Stimulated activated CD8-positive, alpha-beta memory T cell treated with anti-CD3 and anti-CD28 coated beads, Interleukin-15, amount 100 ng/mL, for 48 hours (primary cell): ENCODE data around the gene CENPB.
A peak's percentile ranks its signal among the peaks of the same experiment; 100 is the strongest.

Source experiments
- DNase-seq, 2 donors: peaks; one replicate each; pipeline ENCODE4 v3.0.0-alpha.2; 2020; ENCODE audit warnings: low read depth in 2 of 2

Gene CENPB

DNA sequence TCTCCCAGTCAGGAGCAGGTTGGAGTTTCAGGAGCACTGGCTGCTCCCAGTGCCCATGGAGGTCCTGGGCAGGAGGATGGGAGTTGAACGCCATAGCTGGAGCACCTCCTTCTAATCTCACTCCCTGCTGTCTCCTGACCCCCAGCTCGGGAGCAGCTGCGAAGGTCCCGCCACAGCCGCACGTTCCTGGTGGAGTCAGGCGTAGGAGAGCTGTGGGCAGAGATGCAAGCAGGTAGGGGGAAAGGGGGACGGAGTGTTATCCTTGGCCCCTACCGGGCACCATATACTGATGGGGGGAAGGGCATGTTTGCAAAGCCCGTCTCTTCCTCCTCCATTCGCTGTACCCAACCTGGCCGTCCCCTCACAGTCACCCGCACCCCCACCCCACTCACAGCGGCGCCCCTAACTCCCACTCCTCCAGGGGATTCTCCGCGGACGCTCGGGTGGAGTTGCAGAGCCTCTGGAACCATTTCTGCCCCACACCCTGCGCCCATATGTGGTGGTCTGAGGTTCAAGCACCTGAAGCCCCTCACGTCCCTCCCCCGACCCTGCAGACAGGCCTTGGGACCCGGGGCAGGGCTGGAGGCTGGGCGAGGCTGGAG lies 37.4 kb downstream of the CENPB start:
- no peak for DNase-seq

DNA sequence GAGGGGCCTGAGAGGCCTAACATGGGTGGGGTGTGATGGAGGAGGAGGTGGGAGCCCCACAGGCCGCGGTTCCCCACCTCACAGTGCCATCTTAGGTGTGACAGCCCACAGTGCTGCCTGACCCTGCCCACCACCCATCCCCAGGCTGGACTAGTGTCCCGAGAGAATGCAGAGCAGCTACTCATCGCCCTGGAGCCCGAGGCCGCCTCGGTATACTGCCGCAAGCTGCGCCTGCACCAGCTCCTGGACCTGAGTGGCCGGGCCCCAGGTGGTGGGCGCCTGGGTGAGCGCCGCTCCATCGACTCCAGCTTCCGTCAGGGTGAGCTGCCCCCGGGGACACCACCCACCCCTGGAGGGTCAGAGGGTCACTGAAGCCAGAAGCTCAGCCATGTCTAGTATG lies 38.5 kb downstream of the CENPB start:
- no peak for DNase-seq

DNA sequence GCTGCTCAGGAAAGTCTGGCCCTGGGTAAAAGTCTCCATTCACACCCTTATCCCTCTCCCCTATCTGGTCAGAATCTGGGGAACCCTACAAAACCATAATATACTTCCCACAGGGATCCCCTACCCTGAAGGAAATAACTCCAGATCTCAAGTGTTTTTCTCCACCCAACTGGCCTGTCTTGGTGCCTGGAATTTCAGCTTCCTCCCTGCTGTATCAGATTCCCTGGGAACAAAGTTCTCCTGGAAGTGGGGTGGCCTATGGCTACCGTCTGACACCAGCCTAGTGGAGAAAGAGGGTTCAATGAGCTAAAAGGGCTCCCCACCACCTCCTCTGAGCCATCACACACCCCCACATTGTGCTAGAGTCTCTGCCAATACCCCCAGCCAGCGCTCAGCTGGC lies 39.1 kb downstream of the CENPB start:
- DNase-seq: no peak

DNA sequence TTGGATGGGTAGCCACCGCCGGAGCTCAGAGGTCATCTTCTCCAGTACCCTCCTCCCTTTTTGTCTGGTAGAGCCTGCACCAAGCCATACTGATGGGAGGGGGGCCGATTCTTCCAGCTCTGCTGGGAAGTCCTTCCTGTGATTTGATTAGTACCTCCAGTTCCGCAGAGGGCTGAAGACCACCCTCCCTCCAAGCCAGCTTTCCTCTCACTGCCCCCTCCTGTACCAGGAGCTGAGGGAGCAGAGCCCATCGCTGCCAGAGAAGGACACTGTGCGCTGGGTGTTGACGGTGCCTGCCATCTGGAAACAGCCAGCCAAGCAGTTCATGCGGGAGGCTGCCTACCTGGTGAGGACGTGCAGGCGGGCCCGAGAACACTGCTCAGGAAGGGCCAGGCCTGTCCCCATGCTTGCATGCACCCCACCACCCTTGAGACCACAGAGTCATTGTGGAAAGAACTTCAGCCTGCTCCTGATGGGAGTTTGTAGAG lies 40.8 kb downstream of the CENPB start:
- DNase-seq: no peak

DNA sequence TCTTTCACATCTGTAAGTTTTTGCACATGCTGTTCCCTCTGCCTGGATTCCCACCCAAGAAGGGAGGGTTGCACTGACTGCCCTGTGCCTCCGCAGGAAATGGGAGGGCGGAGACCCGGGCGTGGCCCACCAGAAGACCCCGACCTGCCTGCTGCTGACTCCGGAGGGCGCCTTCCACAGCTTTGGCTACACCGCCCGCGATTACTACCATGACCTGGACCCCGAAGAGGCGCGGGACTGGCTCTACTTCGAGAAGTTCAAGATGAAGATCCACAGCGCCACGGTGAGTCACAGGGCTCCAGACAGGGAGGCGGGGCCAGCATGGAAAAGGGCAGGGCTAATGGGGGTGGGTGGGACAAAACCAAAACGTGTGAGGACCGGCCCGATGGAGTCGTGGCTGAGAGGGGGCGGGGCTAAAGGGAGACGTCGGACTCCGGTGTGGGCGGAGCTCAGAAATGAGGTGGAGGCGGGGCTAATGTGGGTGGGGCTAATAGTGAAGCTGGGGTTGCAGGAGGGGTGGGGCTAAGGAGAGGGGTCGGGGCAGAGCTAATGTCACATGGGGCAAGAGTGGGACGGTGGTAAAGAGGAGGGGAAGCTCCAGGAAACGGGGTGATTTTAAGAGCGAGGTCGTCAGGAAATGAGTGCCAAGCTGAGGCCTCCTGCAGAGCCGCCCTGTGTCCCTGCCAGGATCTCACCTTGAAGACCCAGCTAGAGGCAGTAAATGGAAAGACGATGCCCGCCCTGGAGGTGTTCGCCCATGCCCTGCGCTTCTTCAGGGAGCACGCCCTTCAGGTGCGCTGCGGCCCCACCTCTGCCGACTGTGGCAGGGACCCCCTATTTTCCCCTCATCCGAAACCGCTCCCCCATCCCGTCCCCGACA lies 41.5 kb downstream of the CENPB start:
- DNase-seq: peak; percentile 45 to 55

DNA sequence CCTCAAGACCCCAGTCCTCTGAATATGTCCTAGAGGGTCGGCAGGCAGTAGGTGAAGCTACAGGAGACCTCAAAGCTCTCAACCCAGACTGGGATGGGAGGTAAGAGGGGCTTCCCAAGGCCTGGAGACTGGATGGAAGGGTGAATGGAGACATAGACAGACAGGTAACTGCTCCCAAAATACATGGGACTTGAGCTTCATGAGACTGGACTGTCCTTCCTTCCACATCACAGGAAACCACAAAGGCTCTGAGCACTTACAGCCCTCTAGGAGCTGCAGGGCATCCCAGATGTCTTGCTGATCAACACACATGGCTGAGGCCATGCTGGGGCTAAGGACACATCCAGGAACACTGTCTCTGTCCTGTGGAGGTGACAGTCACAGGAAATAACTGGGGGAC lies 42.5 kb downstream of the CENPB start:
- DNase-seq: no peak

DNA sequence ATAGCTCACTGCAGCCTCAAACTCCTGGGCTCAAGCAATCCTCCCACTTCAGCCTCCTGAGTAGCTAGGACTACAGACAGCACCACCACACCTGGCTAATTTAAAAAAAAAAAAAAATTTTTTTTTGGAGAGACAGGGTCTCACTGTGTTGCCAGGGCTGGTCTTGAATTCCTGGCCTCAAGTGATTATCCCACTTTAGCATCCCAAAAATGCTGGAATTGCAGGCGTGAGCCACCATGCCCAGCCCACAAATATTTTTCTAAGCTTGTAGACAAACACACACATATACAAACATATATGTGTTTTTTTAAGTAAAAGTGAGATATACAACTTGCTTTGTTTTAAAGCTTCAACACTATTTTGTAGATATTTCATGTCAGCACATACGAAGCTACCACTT lies 43.3 kb downstream of the CENPB start:
- DNase-seq: no peak

DNA sequence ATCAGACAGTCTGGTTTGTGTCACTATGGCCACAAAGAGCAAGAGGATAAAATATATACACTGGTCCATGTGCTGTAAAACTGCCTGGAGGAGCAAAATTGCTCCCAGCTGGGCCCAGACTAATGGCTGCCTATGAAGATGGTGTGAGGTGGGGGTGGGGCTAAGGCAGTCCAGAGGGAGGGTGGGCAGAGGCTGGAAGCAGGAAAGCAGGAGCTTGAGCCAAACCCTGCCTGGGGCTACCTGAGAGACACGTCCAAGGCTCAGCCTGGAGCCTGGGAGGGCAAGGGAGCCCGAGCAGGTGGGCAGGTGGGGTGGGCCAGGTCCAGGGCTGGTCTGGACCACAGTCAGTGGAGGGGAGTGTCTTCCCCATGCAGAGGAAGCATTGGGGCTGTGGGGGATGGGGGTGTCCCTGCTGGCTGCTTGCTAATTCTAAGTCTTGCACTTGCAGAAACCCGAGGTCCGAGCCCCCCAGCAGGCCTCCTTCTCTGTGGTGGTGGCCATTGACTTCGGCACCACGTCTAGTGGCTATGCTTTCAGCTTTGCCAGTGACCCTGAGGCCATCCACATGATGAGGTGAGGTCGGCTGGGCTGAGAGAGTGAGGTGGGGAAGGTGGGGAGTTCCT lies 44.6 kb downstream of the CENPB start:
- DNase-seq: no peak

DNA sequence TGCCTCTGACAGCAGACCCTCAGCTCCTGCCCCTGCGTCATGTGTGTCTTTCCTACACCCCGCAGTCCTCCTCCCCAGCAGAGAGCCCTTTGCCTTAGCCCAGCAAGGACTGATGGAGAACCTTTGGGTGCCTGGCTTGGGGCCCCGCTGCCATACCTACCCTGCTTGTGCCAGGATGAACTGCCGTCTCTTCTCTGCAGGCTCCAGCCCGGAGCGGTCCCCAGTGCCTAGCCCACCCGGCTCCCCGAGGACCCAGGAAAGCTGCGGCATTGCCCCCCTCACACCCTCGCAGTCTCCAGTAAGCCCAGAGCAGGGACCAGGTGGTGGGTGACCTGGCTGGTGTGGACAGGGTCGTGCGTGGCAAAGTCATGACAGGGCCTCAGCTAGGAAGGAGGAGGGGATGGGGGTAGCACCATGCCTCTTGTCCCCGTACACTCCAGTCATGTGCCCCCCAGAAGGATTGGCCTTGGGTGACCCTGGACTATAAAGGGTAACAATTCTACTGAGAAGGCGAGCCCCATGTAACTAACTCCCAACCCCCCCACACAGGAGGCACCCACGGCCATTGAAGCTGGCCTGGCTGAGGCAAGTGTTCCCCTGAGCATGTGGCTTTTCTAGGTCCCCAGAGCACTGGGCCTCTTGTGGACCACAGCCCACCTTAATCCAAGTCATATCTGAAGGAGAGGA lies 45.8 kb downstream of the CENPB start:
- no peak for DNase-seq

DNA sequence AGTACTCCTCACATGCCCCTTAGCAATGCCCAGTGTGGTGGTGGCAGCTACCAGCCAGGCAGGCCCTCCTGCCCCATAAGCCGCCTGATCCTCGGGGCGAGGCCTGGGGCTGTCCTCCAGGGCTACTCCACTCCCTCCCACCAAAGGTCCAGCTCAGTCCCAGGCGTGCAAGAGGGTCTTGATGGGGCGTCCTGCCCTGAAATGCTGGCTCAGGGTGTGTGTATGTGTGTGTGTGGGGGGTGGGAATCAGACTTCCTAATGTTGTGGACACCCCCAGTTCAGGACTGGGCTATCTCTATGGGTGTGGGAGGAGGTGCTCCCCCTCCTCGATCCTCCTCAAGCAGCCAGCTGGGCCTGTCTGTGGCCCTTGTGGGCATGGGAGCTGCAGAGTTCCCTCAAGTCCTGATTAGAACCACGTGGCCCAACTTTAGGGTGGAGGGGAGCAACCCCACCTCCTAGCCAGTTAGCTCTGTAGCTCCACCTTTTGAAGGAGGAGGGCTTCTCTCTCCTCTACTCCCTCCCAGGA lies 46.6 kb downstream of the CENPB start:
- DNase-seq: no peak

DNA sequence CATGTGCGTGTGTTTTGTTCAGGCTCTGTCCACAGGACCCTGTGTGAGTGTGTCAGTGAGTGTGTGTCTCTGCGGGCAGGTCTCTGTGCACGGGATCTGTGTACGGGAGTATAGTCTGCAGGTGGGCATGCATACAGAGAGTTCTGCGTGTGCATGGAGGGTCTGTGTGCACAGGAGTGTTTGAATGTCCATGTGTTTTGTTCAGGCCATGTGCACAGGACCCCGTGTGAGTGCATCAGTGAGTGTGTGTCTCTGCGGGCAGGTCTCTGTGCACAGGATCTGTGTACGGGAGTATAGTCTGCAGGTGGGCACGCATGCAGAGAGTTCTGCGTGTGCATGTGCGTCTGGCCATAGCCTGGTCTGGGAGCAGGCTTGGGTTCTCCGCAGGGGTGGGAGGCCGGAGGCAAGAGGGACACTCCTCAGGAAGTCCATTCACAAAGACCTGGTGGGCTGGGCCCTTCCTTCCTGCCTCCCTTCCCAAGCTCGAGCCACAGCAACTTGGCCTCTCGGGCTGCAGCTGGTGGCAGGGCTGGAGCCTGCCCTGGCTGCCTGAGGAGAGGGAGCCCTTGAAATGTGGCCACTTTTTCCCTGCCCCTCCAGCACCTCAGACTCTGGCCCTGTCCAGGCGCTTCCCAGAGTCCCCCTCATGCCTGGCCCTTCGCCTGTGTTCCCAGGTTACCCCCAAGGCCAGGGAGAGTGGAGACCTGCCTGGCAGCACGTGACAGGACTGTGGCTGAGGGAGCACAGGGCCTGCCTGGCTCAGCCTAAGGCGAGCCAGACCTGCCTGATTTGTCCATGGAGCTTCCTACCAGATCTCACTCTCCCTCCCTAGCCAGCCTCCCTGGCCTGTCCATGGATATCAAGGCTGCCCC lies 47.2 kb downstream of the CENPB start:
- DNase-seq: no peak

DNA sequence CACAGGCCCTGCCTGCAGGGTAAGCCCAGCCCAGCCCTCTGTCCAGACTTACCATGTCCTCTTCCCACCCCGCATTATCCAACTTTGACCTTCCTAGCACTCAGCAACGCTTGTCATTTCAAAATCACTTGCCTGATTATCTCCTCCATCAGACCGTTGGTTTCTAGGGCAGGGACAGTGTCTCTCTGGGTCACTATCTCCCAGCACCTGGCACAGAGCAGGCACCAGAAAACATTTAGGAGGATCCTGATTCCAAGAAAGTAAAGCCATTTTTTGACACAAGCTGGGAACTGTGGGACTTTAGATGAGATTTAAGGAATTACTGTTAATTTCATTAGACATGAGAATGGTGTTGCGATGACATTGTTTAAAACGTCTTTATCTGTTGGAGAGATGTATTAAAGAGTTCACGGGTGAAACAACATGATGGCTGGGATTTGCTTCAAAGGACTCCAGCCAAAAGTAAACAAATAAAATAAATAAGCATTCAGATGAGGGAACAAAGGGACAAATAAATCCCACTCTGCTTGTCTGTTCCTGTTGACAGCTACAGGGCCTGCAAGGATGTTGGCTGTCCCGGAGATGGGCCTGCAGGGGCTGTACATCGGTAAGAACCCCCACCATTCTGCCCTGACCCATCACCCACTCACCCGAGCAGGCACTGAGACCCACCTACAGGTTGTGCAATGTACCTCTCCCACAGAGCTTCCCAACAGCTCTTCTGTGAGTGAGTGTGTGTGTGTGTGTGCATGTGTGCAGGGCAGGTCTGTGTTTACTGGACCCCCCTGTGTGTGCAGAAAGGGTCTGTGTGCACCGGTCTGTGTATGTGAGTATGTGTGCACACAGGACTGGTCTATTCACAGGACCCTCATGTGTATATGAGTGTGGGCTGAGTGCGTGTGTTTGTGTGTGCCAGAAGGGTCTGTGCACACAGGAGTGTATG lies 48.2 kb downstream of the CENPB start:
- no peak for DNase-seq

DNA sequence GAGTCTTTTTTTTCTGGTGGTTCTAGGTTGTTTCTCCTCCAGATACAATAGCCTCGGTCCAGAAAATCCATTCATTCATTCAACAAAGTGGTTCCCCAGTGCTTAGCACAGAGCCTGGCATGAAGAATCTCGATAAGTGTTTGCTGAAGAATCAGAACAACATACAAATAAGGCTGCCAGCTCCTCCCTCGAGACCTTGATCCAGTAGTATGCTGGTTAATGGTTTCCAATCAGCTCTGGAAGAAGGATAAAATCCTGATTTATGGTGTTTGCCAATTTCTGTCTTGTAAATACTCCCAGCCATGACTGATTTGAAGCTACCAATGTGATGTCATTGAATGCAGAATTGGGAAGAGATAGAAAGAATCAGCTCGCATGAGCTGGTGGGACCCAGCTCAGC lies 50.8 kb downstream of the CENPB start:
- DNase-seq: no peak

DNA sequence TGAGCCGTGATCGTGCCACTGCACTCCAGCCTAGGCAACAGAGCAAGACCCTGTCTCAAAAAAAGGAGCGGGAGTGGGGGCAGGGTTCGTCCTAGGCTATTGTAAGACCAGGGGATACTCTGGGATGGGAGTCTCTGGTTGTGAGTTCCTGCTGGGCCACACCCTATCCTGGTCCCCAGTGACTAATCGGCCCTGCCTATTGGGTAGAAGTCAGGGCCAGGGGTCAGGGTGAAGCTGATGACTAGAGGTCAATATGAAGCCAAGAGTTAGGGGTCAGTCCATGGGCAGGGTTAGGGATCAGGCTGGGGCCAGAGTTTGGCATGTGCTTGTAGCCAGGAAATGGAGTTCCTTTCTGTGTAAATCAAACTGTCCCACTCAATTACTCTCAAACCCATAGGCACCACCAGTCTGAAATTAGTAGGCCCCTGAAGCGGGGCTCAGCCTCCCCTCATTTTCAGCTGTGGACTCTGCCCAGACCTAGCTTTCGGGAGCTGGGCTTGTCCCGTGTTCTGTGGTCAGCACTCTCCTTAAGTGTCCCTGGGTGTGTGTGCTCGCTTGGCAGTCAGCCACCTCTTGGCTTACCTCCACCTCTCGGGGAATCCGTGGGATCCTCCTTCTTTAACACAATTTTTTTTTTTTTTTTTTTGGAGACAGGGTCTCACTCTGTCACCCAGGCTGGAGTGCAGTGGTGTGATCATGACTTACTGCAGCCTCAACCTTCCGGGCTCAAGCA lies 52.3 kb downstream of the CENPB start:
- no peak for DNase-seq
